GM18526 (cell line): ENCODE results near the gene PSD2.

Experiments
- POLR2A ChIP-seq: IDR thresholded peaks from 3 replicates; pipeline ENCODE4 v1.6.1; 2011; ENCODE audit not compliant: insufficient read length; ENCODE audit errors: extremely low read depth

Gene PSD2

DNA sequence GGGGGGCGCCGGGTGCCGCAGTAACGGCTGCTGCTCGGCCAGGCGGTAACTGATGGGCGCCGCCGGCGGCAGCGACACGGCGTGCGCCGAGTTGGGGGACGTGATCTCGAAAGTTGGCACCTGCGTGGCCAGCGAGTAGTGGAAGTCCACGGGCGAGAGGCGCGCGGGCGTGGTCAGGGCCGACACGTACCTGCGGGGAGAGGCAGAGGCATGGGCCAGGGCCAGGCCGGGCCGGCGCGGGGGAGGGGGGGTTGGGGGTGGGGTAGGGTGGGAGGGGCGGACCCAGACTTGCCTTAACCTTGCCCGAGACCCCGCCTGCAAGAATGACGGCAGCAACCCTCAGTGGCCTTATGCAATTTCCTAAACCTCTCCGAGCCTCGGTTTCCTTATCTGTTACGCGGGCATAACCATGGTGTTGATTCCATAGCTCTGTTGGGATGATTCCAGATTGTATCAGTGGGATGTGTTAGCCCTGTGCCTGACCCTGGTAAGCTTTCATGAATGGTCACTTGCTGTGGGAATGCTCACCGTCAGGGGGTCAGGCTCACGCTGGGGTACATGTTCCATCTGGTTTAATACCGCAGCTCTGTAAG, 53.0 kb downstream of the PSD2 start:
- no peak for TF ChIP-seq POLR2A

DNA sequence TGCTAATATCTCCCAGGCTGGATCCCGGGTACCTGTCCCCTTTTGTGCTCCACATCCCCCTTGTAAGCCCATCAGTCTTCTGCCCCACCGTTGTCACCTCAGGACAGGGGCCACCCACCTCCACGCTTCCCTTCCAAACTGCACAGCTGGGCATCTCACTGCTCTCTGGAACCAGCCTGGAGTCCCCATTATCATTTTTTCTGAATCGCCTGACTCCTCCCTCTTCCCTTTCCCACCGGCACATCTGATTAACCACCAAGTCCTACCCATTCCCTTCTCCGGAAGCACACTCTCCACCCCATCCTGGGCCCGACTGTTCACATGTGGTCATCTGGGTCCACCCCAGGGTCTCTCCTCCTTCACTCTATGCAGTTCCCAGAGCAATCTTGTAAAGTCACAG, 53.9 kb downstream of the PSD2 start:
- TF ChIP-seq POLR2A = no peak

DNA sequence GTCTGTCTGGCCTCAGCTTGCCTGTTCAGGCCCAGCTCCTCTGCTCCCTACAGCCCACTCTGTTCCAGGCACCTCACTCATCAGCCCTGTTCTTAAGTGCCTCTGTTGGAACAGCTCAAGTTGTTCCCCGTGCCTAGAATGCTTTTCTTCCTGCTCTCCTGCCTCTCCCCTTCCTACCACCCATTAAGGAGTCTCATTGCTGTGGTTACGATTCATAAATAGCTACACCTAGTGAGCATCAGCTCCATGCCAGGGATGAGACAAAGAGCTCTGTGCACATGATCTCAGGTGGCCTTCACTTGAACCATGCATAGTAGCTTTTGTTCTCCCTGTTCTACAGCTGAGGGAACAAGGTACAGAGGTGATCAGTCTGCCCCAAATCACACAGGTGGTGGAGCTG, 54.3 kb downstream of the PSD2 start:
- no peak for TF ChIP-seq POLR2A

GRCh38 chr5:139850423-139851016, 54.9 kb downstream of the PSD2 start:
- TF ChIP-seq POLR2A = no peak

DNA sequence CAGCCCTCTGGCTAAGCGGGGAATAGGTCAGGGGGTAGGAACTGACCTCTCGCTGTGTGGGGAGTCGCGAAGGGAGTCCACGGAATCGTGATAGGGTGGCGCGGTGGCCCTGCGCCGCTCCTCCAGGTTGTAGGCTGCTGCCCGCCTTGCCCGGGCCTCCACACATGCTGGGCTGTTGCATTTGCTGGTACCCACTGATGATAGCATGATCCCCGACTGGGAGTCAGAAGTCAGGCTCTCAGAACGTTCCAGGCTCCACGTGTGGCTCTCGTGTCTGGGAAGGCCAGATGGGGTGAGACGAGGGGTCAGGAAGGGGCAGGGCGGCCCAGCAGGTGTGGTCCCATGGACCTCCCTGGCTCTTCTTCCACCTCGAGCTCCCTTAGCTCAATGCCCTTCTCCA, 56.0 kb downstream of the PSD2 start:
- TF ChIP-seq POLR2A = no peak

GRCh38 chr5:139852696-139853095, 57.1 kb downstream of the PSD2 start:
- TF ChIP-seq POLR2A = no peak

GRCh38 chr5:139854029-139854605, 58.5 kb downstream of the PSD2 start:
- no peak for TF ChIP-seq POLR2A

GRCh38 chr5:139854953-139855352, 59.3 kb downstream of the PSD2 start:
- TF ChIP-seq POLR2A = no peak

DNA sequence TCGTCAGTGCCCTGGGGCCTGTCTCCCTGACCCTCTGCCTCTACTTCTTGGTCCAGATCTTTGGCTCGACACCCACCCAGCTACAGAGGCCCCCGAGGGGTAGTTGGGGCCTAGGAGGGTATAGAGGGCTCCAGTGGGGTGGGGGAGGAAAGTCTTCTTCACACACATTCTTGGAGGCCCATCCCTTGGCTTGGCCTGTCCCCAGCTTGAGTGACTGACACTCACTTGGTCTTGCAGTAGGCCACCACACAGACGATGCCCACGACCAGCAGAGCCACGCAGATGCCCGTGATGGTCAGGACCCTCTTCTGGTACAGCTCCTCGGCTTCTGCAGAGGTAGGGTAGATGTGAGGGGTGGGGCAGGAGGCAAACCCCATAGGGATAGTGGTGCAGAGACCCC, 59.8 kb downstream of the PSD2 start:
- TF ChIP-seq POLR2A = no peak

- TF ChIP-seq POLR2A = no peak
Measured at GRCh38 chr5:139855946-139856540, 60.4 kb downstream of the PSD2 start.

DNA sequence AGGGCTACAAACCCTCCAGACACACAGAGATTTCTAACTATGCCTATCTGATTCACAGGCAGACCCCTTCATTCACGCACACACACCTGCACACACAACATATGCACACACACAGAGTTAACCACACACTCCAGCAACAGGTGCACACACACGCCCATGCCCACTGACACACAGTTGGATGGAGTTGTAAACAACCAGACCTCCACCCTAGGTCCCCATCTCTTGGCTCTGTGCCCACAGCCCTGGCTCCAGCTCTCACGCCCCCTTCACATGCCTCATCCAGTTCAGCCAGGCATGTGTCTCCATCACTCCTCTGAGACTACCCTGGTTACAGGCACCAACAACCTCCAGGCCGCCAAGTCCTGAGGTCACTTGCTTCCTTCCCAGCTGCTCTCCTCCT, 61.1 kb downstream of the PSD2 start:
- TF ChIP-seq POLR2A = no peak

- TF ChIP-seq POLR2A = no peak
Measured at GRCh38 chr5:139859013-139859412, 63.4 kb downstream of the PSD2 start.

GRCh38 chr5:139861021-139861888, 65.6 kb downstream of the PSD2 start:
- no peak for TF ChIP-seq POLR2A

DNA sequence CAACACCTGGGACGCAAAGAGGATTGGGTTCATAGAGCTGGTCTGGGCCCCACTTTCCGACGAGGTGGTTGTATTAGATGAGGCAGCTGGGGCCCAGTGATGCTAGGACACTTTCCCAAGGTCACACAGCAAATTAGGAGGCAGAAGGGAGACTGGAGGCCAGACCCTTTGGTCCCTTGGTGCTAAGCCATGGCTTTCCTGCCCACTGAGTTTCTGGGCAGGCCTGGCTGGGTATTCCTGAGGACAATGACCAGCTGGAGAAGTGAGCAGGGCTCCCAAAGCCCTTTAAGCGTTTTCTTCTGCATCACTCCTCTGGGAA, 66.2 kb downstream of the PSD2 start:
- TF ChIP-seq POLR2A = no peak

DNA sequence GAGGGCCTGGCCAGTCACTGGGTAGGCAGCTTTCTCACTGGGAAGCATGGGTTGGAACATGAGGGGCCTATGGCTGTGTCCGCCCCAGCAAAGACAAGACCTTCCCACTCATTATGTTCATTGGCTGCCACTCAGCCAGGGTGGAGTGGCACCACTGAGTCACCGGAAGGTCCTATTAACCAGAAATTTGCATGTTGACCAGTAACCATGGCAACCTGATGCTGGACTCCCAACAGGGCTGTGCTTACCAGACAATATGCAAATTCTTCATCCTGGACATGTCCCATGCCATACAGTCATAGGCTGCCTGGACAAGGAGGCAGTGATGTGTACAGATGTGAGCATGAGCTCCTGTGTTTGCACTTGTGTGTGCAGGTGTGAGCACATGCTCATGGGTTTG, 66.7 kb downstream of the PSD2 start:
- TF ChIP-seq POLR2A = no peak

DNA sequence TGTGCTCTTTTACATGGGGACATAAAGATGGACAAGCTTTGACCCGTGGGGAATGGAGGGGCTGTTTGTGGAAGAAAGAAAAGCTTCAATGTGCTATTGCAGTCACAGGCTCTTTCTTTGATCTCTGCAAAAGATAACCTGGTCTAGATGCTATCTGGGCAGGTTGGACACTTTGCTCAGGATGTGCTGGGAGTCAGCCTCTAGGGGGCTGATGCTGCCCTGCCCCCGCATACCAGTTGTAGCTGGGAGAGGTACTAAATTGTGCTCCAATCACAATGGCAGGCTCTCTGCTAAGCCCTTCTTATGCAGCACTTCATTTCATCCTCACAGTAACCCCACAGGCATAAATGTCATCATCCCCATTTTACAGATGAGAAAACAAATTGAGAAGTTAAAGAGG, 67.2 kb downstream of the PSD2 start:
- TF ChIP-seq POLR2A = no peak
